ENCODE data around the gene CCDC134.
A peak's percentile ranks its signal among the peaks of the same experiment; 100 is the strongest.
"Not testable (repeated sequence)": the region's sequence is repeated elsewhere in the genome, so short reads cannot be mapped to it uniquely, and the experiment has no call there.

Gene CCDC134

DNA sequence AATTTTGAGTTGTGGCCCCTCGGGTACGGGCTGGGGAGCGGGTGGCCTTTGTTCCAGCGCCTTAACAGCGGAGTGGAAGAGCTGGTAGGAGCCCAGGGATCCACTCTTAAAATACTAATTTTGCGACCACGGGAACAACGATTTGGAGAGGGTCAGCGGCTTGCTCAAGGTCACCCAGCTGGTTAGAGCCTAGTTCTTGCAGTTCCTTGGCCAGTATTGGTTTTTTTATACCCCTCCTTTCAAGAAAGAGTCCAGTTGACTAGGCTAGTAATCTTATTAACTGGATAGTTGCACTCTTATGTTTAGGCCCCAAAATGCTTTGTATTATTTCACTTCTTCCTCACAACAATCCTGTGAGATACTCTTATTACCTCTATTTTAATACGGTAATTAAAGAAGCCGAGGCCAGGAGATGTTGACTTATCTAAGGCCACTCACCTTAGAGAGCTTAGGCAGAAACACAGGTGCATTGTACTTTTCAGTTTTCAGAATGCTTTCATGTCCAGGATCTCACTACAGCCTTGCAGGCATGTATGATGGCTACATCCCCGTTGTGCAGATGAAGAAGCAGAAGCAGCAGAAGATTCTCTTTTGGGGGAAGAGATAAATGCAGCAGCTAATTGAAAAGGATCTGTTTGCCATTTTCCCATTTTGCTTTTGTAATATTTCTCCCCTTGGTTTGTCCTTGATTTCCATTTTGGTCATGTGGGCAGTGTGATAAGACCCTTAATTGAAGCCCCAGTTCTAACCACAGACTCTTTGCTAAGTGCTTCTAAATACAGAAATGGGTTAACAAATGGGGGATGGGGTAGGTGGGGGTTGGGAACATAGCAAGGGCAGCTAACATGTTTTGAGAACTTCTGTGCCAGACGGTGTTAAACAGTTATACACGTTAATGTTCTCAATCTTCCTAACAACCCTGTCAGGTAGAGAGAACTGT, 33.8 kb downstream of the CCDC134 start:
- DNase-seq, result no peak
- Mint-ChIP-seq H3K27ac (peak overlapping the region; percentile 89), H3K27me3 (no peaks in the 10 kb centered on the region), H3K4me3 (peak overlapping the region; percentile 92), H3K4me1 (peaks cover 58% of the 10 kb centered on the region), H3K9me3 (peaks cover 4% of the 10 kb centered on the region), H3K36me3 (peaks cover 70% of the 10 kb centered on the region)
- CTCF ChIA-PET, result interaction anchor here (1.0 to 5.0 kb wide), 5 partner anchors 11 to 137 kb away, joined by 3 to 25 read pairs (median 3); partner anchors contain the start of gene CENPM

DNA sequence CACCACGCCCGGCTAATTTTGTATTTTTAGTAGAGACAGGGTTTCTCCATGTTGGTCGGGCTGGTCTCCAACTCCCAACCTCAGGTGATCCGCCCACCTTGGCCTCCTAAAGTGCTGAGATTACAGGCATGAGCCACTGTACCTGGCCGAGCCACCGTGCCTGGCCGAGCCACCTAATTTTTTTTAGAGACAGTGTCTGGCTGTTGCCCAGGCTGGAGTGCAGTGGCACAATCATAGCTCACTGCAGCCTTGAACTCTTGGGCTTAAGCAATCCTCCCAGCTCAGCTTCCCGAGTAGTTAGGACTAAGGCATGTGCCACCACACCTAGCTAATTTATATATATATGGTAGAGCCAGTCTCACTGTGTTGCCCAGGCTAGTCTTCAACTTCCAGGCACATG, 35.0 kb downstream of the CCDC134 start:
- H3K9me3 Mint-ChIP-seq, H3K27me3 Mint-ChIP-seq, DNase-seq, H3K27ac Mint-ChIP-seq, H3K4me3 Mint-ChIP-seq: not testable (repeated sequence)
- H3K4me1 Mint-ChIP-seq, result peaks cover 66% of the 10 kb centered on the region
- H3K36me3 Mint-ChIP-seq, result peaks cover 70% of the 10 kb centered on the region
- CTCF ChIA-PET, result interaction anchor here (1.5 to 5.0 kb wide), 2 partner anchors 23 to 138 kb away, joined by 4 to 25 read pairs; no protein-coding TSS in a partner anchor

DNA sequence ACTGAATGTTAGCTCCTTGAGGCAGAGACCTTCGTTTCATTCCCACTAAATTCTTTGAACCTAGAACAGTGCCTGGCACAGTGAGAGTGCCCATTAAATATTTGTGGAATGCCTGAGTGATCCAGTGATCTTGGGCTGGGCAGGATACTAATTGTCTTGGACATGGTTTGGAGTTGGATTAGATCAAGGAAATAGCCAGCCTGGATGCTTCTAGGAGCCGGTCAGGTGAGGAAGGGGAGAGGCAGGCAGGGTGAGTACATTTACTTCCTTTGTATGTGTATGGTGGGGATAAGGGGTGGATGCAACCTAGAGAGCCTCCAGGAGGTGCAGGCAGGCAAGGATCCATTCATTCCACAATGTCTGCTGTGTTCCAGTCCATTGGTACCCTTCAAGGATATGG, 36.1 kb downstream of the CCDC134 start:
- Mint-ChIP-seq H3K9me3 (no peaks in the 10 kb centered on the region), H3K27me3 (no peaks in the 10 kb centered on the region), H3K4me1 (peaks cover 65% of the 10 kb centered on the region), H3K4me3 (no peak overlapping the region), H3K27ac (no peak overlapping the region), H3K36me3 (peaks cover 67% of the 10 kb centered on the region)
- CTCF ChIA-PET, result interaction anchor here (5.0 kb wide), 1 partner anchor 22 kb away, joined by 25 read pairs; no protein-coding TSS in a partner anchor
- no peak for DNase-seq

DNA sequence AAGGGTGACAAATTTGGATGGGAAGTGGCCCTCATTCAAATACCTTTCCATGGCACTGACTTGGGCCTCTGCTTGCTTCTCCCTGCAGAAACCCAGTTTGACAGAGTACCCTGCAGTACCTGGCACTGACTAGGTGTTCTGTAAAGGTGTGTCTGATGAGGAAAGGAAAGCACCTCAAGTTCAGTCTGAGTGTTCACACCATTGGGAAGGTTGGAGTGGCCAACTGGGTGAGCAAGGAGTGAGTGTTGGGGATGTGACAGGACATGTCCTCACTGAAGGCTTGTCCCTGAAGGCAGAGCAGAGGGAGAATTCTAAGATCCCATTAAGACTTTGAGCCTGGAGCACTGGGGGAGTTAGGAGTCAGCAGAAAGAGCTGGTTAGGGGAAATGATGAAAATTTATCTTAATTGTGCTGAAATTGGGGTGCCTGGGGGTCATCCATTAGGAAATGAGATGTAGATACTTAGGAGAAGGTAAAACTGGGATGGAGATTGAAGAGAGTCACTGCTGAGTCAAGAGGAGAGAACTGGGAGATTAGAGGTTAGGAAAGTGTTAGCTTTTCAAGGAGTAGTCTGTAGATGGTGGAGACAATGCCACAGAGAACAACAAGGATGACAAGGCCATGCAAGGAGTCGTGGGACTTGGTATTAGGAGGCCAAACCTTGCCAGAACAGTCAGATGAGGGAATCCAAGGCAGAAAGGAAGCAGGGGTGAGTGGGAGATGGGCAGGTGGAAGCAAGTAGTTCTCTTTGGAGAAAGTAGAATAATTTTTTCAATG, 38.6 kb downstream of the CCDC134 start:
- Mint-ChIP-seq H3K4me1 (peaks cover 71% of the 10 kb centered on the region), H3K27me3 (no peaks in the 10 kb centered on the region), H3K4me3 (no peak overlapping the region), H3K27ac (peak overlapping the region; percentile 12), H3K9me3 (no peaks in the 10 kb centered on the region), H3K36me3 (peaks cover 60% of the 10 kb centered on the region)
- CTCF ChIA-PET, result interaction anchor here (1.3 kb wide), 1 partner anchor 16 kb away, joined by 5 read pairs; no protein-coding TSS in a partner anchor
- DNase-seq, result no peak

DNA sequence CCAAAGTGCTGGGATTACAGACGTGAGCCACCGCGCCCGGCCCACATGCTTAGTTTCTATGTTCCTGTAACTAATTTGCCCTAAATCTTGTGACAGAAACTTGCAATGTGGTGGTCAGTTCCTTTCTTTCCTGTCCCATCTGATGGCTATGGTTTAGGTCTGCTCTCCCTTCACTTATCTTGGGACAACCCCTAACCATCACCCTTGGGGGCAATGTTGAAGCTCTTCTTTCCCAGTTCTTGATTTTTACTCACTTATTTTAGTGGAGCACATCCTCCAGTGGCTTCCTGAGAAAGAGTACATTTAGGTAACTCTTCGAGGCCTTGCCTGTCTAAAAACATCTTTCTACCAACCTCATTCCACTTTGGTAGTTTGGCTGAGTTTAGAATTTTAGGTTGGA, 39.7 kb downstream of the CCDC134 start:
- CTCF ChIA-PET, result no interaction called here
- Mint-ChIP-seq H3K27ac (no peak overlapping the region), H3K27me3 (no peaks in the 10 kb centered on the region), H3K9me3 (no peaks in the 10 kb centered on the region), H3K4me3 (no peak overlapping the region), H3K36me3 (peaks cover 54% of the 10 kb centered on the region), H3K4me1 (peaks cover 71% of the 10 kb centered on the region)
- DNase-seq, result no peak

DNA sequence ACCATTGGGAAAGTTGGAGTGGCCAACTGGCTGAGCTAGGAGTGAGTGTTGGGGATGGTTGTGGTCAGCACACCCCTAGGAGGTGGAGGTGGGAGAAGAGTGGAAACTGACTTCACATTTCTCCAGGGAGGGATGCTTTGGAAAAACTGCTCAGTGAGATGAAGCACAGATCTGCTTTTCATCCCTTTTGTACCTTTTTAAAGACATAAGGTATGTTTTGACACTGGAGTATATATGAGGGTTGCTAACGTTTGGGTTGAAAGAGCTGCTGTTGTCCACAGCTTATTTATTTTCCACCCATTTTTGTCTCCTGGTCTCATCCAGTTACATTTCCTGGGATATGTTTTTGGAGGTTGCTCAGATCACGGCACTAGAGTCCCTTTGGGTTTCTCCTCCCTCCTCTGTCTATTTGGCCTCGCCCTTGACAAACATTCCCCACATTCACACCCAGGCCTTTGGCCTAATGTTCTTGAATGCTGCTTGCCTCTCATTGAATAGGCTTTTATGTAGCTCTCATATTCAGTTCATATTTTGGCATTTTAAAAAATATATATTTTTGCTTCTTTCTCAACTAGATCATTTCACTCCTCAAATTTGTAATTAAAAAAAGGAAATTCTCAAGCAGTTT, 40.7 kb downstream of the CCDC134 start:
- no peaks in the 10 kb centered on the region for H3K27me3 Mint-ChIP-seq
- no peak overlapping the region for H3K27ac Mint-ChIP-seq
- CTCF ChIA-PET, result interaction anchor here (0.8 to 3.2 kb wide), 2 partner anchors 16 to 19 kb away, joined by 3 to 13 read pairs; no protein-coding TSS in a partner anchor

DNA sequence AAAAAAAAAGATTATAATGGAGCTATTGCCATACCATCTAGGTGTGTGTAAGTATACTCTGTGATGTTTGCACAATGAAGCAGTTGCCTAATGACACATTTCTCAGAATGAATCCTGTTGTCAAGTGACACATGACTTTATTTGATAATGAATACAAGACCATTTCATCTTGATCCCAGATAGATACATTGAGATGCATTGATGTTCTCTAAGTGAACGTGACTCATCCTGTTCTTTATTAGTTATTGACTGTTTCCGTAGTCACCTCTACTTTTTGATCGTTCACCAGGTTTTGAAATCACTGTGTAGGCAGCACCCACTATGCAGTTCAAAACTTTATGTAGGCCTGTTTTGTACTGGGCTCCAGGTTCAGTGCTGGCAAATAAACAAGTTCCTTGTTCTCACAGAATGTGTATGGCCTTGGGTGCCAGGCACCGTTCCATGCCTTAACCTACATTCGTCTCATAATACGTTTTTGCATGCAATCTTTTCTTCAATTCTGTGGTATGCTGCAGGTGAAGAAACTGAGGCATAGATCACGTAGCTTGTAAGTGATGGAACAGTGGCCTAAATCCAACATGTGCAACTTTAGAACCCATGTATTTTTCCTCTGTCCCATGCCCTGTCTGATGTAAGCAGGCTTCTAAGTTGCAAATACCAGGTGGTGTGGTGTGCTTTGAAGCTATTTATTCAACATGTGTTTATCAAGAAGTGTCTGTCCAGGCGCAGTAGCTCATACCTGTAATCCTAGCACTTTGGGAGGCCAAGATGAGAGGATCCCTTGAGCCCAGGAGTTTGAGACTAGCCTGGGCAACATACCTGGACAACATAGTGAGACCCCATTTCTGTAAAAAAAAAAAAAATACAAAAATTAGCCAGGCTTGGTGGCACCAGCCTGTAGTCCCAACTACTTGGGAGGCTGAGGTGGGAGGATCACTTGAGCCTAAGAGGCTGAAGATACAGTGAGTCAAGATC, 42.8 kb downstream of the CCDC134 start:
- Mint-ChIP-seq H3K36me3 (peaks cover 39% of the 10 kb centered on the region), H3K27me3 (no peaks in the 10 kb centered on the region), H3K4me3 (no peak overlapping the region), H3K27ac (no peak overlapping the region), H3K9me3 (no peaks in the 10 kb centered on the region), H3K4me1 (peaks cover 78% of the 10 kb centered on the region)
- CTCF ChIA-PET, result interaction anchor here (0.9 to 3.2 kb wide), 5 partner anchors 12 to 97 kb away, joined by 3 to 13 read pairs (median 4); no protein-coding TSS in a partner anchor
- no peak for DNase-seq

More for the DNA sequence above, 40.7 kb downstream of the CCDC134 start:
- Mint-ChIP-seq H3K4me1 (peaks cover 75% of the 10 kb centered on the region), H3K9me3 (no peaks in the 10 kb centered on the region), H3K36me3 (peaks cover 54% of the 10 kb centered on the region), H3K4me3 (no peak overlapping the region)
- no peak for DNase-seq

DNA sequence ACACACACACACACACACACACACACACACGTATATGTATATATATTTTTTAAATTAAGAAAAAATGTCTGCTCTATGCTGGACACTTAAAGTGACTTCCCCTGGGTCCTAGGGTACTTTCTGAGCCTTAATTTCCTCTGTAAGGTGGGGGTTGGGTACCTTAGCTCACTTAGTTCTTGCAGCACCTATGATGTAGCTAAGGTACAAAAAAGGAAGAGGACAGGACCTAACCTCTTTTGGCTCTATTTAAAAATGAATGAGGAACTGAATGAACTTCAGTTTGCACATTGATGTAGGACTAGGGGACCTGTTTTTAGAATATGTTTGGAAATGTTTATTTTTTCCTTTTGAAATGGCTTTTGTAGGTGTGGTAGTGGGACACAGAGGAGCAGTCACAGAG, 43.6 kb downstream of the CCDC134 start:
- Mint-ChIP-seq H3K4me3 (no peak overlapping the region), H3K27me3 (no peaks in the 10 kb centered on the region), H3K9me3 (no peaks in the 10 kb centered on the region), H3K27ac (no peak overlapping the region), H3K4me1 (peaks cover 73% of the 10 kb centered on the region), H3K36me3 (peaks cover 32% of the 10 kb centered on the region)
- DNase-seq, result no peak
- CTCF ChIA-PET, result interaction anchor here (0.7 to 3.2 kb wide), 2 partner anchors 13 to 14 kb away, joined by 4 to 13 read pairs; no protein-coding TSS in a partner anchor

DNA sequence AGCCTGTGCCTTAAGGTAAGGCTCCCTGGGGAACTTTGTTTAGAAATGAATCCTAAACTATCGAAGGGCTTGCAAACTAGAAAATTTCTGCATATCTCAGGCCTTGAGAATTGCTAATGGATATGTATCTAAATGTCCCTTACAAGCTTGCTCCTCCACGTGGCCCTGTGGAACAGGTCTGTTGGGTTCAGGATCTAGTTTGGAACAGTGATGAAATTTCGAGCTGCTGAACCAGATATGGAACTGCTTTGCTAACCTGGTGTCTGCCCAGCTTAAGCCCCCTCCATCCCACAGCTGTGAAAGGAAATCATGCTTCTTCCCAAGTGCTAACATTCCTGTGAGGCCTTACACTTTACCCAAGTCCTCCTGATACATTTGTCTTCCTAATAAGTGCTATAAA, 44.0 kb downstream of the CCDC134 start:
- H3K9me3 Mint-ChIP-seq, result no peaks in the 10 kb centered on the region
- H3K27me3 Mint-ChIP-seq, result no peaks in the 10 kb centered on the region
- H3K36me3 Mint-ChIP-seq, result peaks cover 28% of the 10 kb centered on the region
- no peak for DNase-seq
- no peak overlapping the region for H3K4me3 Mint-ChIP-seq
- CTCF ChIA-PET, result interaction anchor here (0.7 kb wide), 1 partner anchor 13 kb away, joined by 4 read pairs; no protein-coding TSS in a partner anchor
- H3K27ac Mint-ChIP-seq, result no peak overlapping the region
- peaks cover 68% of the 10 kb centered on the region for H3K4me1 Mint-ChIP-seq

DNA sequence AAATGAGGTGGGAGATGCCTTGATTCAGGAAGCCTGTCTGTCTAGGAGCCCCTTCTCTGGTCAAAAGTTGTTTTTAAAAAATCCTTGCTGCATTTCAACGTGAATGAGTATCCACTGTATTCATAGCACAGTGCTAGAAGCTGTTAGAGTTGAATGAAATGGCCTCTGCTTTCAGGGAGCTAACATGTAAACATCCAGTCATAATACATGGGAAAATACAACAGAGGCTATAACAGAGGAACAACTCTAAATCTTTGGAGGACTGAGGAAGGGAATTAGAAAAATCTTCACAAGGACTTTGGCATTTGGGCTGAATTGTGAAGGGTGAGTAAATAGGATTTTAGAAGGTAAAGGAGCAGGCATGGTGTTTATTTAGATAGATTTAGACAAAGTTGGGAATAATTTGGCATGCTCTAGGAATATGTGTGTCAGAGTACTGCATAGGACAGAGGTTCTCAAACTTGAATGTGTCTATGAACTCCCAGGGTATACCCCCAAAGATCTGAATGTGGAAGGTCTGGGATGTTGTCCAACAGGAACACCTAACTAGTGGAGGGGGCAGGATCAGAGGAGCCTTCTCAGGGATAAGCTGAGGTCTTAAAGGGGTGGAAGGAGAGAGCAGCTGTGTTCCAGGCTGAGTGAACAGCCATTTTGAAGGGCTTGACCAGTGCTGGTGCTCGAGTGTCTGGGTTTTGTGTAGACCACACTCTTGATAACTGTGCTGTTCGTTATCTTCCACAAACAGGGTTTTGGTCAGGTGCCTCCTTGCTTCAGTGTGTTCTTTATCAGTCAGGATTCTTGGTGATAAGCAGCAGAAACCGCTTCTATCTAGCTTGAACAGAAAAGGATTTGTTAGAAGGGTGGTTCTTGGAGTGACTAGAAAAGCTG, 45.1 kb downstream of the CCDC134 start:
- peak overlapping the region; percentile 30 for H3K27ac Mint-ChIP-seq
- no peaks in the 10 kb centered on the region for H3K9me3 Mint-ChIP-seq

DNA sequence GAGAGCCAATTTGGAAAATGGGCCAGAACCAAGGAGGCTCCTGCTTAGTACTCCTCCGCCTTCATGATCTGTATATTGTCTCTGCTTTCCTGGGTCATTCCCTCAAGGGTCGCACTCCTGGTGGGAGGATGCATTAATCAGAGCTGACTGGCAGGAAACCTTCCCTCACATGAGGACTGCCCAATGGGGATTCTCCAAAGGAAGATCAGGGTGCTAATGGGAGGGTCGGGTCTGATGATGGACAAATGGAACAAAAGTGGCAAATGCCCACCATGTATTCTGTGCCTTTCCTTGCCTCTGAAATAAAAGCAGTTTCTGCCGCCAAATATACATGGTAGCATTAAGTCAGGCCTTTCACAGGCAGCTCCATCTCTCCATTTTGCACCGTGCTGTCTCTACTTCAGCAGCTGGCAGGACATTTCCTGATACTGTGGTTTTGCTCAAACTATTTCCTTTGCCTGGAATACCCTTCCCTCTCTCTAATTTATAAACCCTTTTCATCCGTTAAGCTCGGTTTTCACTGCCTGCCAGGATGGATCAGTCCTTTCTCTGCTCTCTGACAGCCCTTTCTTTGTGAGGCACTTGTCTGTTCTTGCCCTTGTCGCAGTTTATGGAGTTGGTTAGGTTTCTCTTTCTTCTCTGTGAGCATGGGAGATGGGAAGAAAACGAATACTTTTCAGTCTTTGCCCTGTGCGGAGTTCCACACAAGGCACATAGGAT, 45.9 kb downstream of the CCDC134 start:
- DNase-seq, result no peak
- Mint-ChIP-seq H3K27me3 (no peaks in the 10 kb centered on the region), H3K4me3 (no peak overlapping the region), H3K9me3 (no peaks in the 10 kb centered on the region), H3K4me1 (peaks cover 56% of the 10 kb centered on the region), H3K36me3 (peaks cover 18% of the 10 kb centered on the region), H3K27ac (no peak overlapping the region)
- CTCF ChIA-PET, result interaction anchor here (0.9 to 2.1 kb wide), 4 partner anchors 10 to 100 kb away, joined by 3 to 10 read pairs (median 3); no protein-coding TSS in a partner anchor

More for the DNA sequence above, 45.1 kb downstream of the CCDC134 start:
- CTCF ChIA-PET, result interaction anchor here (0.9 to 2.1 kb wide), 2 partner anchors 11 kb away, joined by 3 to 10 read pairs; no protein-coding TSS in a partner anchor
- no peaks in the 10 kb centered on the region for H3K27me3 Mint-ChIP-seq
- DNase-seq, result no peak
- H3K4me3 Mint-ChIP-seq, result no peak overlapping the region
- H3K36me3 Mint-ChIP-seq, result peaks cover 22% of the 10 kb centered on the region
- peaks cover 60% of the 10 kb centered on the region for H3K4me1 Mint-ChIP-seq
